Activated T-helper 1 cell treated with anti-CD3 and anti-CD28 coated beads, Interleukin-12 subunit alpha, Interleukin-12 subunit beta, Interleukin-2, Interleukin-4 antibody, amounts not matched to agents 30 ng/mL and 10 ng/mL and 1 ng/mL, durations not matched to agents 14 hours and 24 hours and 36 hours (primary cell): ENCODE results near the gene ENOSF1. TPM values are rescaled to one million over a fixed set of nuclear protein-coding genes. Genes with fewer than 3 reads are reported as not detected.

Experiments used
- DNase-seq: peaks from one replicate; pipeline ENCODE4 v3.0.0; 2021; ENCODE audit warnings: low spot score
- H3K27ac Mint-ChIP-seq: one replicate; pipeline ENCODE4 v1.8.0; 2021; ENCODE audit warnings: mild to moderate bottlenecking, mixed read lengths
- H3K27me3 Mint-ChIP-seq: one replicate; pipeline ENCODE4 v1.8.0; 2022; ENCODE audit warnings: mild to moderate bottlenecking, moderate library complexity, mixed read lengths; ENCODE audit not compliant: insufficient read depth
- H3K36me3 Mint-ChIP-seq: one replicate; pipeline ENCODE4 v1.8.0; 2021; ENCODE audit warnings: low read depth, mixed read lengths
- H3K4me1 Mint-ChIP-seq: one replicate; pipeline ENCODE4 v1.8.0; 2021; ENCODE audit warnings: low read depth, mixed read lengths
- H3K4me3 Mint-ChIP-seq: one replicate; pipeline ENCODE4 v1.8.0; 2021; ENCODE audit warnings: mild to moderate bottlenecking, moderate library complexity, mixed read lengths
- H3K9me3 Mint-ChIP-seq: one replicate; pipeline ENCODE4 v1.8.0; 2021; ENCODE audit warnings: mixed read lengths
- intact Hi-C: fragments of 100-400 bp; cut with micrococcal nuclease; formaldehyde crosslinking; loops from one replicate; pipeline ENCODE4 v1.15.1; 2024
- total RNA-seq: library from RNA; stranded (reverse); gene quantifications from 2 replicates; pipeline ENCODE4 v1.2.3, GENCODE V29; 2022

The ENOSF1 gene
- total RNA-seq, 1 donor from 2014 or later: 96.1 TPM

DNA sequence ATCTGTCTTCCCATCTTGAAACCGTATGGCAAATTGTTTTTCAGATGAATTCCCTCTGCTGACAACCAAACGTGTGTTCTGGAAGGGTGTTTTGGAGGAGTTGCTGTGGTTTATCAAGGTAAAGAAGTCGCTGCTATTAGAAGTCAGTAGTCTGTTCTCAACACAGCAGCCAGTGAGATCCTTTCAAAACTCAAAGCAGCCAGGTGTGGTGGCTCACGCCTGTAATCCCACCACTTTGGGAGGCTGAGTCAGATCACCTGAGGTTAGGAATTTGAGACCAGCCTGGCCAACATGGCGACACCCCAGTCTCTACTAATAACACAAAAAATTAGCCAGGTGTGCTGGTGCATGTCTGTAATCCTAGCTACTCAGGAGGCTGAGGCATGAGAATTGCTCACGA is 52.8 kb downstream of the ENOSF1 start:
- peaks cover 4% of the 10 kb centered on the region for H3K9me3 Mint-ChIP-seq
- peak overlapping the region; percentile 93 for H3K27ac Mint-ChIP-seq
- H3K4me3 Mint-ChIP-seq: peak overlapping the region; percentile 96
- H3K4me1 Mint-ChIP-seq: peaks cover 39% of the 10 kb centered on the region
- DNase-seq: no peak
- intact Hi-C loops: loop anchor here (2.0 kb wide), 1 partner anchor 35 kb away; no protein-coding TSS in a partner anchor
- peaks cover 42% of the 10 kb centered on the region for H3K36me3 Mint-ChIP-seq
- no peaks in the 10 kb centered on the region for H3K27me3 Mint-ChIP-seq

DNA sequence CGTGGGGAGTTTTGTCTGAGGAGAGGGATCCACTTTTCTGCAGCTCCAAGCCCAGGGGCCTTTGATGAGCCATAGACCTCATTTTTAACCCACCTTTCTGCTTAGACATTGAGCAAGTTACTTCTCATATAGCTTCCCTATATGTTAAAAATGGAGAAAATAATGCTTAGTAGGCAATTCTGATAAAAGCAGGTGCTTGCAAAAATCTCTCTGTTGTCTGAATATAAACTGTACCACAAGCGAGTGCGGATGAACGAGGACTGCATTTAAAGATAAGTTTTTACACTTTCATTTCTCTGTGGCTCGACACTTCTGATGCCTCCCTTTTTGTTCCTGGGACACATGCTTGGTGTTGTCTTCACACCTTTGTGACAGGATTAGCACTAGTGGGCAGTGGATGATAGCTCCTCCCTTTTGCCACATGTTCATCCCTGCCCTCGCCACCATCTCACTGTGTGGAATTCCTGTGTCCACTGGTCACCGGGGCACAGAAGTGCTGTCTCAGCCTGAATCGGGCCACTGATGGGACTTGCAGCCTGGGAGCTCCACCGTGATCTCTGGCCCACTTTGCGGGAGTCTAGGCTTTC is 53.4 kb downstream of the ENOSF1 start:
- H3K27me3 Mint-ChIP-seq: no peaks in the 10 kb centered on the region
- peak overlapping the region; percentile 96 for H3K4me3 Mint-ChIP-seq
- H3K27ac Mint-ChIP-seq: peak overlapping the region; percentile 93
- no peak for DNase-seq
- peaks cover 39% of the 10 kb centered on the region for H3K4me1 Mint-ChIP-seq
- peaks cover 42% of the 10 kb centered on the region for H3K36me3 Mint-ChIP-seq
- intact Hi-C loops: loop anchor here (1.0 to 2.0 kb wide), 5 partner anchors 23 to 391 kb away; partner anchors contain the start of gene THOC1
- peaks cover 4% of the 10 kb centered on the region for H3K9me3 Mint-ChIP-seq

DNA sequence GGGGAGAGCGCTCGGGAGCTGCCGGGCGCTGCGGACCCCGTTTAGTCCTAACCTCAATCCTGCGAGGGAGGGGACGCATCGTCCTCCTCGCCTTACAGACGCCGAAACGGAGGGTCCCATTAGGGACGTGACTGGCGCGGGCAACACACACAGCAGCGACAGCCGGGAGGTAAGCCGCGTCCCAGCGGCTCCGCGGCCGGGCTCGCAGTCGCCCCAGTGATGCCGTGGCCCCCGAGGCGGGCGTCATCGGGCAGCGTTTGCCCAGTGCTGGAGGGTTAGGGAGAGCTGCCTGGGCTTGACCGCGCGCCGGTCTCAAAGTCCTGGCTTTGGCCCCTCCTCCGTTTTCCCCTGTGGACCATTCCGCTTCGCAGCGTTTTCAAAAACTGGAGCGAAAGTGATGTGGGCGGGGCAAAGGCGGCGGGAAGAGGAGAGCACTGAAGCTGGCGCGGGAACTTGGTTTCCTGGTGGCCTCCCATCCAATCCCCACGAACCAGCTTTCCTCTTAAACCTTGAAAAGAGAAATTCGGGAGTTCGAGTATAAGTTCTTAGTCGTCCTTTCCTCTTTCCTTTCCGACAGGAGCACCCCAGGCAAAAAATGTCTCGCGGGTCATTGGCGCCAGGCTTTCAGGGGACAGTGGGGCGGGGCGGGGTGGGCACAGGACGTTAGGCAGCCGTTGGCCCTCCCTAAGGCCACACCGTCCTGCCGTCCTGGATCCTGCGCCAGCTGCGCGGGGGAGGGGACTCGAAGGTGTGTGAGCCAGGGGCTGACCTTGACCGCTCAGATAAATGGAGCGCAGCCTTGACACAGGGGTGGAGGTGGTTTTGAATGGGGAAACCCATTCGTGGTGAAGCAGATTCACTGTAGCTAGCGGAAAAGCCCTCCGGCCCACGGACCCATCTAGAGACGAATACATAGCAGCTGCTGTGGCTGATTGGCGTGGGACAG is 54.2 kb downstream of the ENOSF1 start:
- Mint-ChIP-seq H3K36me3 (peaks cover 41% of the 10 kb centered on the region), H3K27ac (peak overlapping the region; percentile 93), H3K4me1 (peaks cover 39% of the 10 kb centered on the region), H3K9me3 (peaks cover 4% of the 10 kb centered on the region), H3K4me3 (peak overlapping the region; percentile 96), H3K27me3 (no peaks in the 10 kb centered on the region)
- DNase-seq: peak; percentile 74
- intact Hi-C loops: loop anchor here (1.0 to 2.0 kb wide), 5 partner anchors 24 to 390 kb away; partner anchors contain the start of gene THOC1

DNA sequence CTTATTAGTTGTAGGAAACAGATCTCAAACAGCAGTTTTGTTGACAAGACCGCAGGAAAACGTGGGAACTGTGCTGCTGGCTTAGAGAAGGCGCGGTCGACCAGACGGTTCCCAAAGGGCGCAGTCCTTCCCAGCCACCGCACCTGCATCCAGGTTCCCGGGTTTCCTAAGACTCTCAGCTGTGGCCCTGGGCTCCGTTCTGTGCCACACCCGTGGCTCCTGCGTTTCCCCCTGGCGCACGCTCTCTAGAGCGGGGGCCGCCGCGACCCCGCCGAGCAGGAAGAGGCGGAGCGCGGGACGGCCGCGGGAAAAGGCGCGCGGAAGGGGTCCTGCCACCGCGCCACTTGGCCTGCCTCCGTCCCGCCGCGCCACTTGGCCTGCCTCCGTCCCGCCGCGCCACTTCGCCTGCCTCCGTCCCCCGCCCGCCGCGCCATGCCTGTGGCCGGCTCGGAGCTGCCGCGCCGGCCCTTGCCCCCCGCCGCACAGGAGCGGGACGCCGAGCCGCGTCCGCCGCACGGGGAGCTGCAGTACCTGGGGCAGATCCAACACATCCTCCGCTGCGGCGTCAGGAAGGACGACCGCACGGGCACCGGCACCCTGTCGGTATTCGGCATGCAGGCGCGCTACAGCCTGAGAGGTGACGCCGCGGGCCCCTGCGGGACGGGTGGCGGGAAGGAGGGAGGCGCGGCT is 55.0 kb downstream of the ENOSF1 start, which contains the start of gene TYMS:
Gene TYMS, plus strand, starts transcription at position 343 of the 690 bp plus-strand sequence. Its CDS starts 90 bp downstream, at position 433.
- intact Hi-C loops: loop anchor here (1.0 to 2.0 kb wide), 2 partner anchors 61 to 499 kb away; partner anchors contain the start of genes CLUL1 and USP14
- peak within 1 kb of the TSS; percentile 93 for H3K27ac Mint-ChIP-seq
- H3K4me3 Mint-ChIP-seq: peak within 1 kb of the TSS; percentile 96
- H3K27me3 Mint-ChIP-seq: no peaks in the 10 kb centered on the region
- H3K9me3 Mint-ChIP-seq: peaks cover 4% of the 10 kb centered on the region
- peak; percentile 51 for DNase-seq
- peaks cover 39% of the 10 kb centered on the region for H3K36me3 Mint-ChIP-seq
- peaks cover 39% of the 10 kb centered on the region for H3K4me1 Mint-ChIP-seq

DNA sequence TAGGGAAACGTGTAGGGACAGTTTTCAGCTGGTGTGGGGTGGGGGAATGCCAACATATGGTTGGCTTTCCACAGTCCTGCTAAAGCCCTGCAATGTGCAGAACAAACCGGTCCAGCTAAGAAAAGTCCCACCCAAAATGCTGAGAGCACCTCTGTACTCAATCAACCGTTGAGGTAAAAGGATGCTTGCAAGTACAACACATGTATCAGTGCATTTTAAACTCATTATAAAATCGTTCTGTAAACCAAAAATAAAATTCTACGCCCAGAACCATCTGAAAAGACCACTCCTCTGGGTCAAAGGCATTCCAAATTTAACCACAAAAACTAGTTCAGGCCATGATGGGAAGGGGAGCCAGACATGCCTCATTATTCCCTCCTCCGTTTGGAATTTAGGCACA is 57.0 kb downstream of the ENOSF1 start:
- Mint-ChIP-seq H3K27me3 (no peaks in the 10 kb centered on the region), H3K36me3 (peaks cover 21% of the 10 kb centered on the region), H3K4me1 (peaks cover 33% of the 10 kb centered on the region), H3K4me3 (peak overlapping the region; percentile 49), H3K9me3 (no peaks in the 10 kb centered on the region), H3K27ac (no peak overlapping the region)
- no peak for DNase-seq
- intact Hi-C loops: no loop called here

DNA sequence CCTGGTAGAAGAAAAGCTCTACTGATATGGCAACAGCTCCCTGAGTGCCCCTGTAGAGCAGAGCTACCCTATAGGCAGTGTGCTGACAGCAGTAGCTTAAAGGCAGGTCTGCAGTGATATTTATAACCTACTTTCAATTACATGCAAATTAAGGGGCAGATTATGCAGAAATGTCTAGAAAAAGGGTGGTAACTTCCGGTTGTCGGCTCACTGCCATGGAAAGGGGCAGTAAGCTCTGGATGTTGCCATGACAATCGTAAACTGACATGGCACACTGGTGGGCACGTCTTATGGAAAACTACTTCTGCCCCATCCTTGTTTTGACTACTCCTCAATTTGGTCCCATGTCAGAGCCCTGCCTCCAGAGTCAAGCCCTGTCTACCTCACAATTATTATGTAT is 57.8 kb downstream of the ENOSF1 start:
- H3K36me3 Mint-ChIP-seq: peaks cover 13% of the 10 kb centered on the region
- intact Hi-C loops: no loop called here
- H3K27ac Mint-ChIP-seq: no peak overlapping the region
- H3K4me3 Mint-ChIP-seq: no peak overlapping the region
- peaks cover 29% of the 10 kb centered on the region for H3K4me1 Mint-ChIP-seq
- H3K9me3 Mint-ChIP-seq: no peaks in the 10 kb centered on the region
- no peaks in the 10 kb centered on the region for H3K27me3 Mint-ChIP-seq
- no peak for DNase-seq

DNA sequence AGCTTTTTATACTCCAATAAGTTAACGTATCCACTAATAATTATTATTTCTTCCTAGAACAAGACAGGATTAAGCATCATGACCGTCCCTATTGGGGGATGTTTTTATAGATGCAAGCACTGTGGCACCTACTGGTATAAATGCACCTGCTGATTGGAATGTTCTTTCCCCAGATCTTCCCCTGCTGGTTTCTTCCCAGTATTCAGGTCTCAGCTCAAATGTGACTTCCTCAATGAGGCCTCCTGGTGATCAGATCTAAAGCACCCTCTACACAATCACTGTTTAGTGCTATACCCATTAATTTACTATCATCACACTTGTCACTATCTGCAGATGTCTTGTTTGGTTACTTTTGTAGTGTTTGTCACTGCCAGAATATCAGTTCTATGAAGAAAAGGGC is 58.9 kb downstream of the ENOSF1 start:
- Mint-ChIP-seq H3K4me3 (no peak overlapping the region), H3K27ac (no peak overlapping the region), H3K9me3 (no peaks in the 10 kb centered on the region), H3K4me1 (peaks cover 19% of the 10 kb centered on the region), H3K36me3 (peaks cover 5% of the 10 kb centered on the region), H3K27me3 (no peaks in the 10 kb centered on the region)
- intact Hi-C loops: no loop called here
- no peak for DNase-seq

DNA sequence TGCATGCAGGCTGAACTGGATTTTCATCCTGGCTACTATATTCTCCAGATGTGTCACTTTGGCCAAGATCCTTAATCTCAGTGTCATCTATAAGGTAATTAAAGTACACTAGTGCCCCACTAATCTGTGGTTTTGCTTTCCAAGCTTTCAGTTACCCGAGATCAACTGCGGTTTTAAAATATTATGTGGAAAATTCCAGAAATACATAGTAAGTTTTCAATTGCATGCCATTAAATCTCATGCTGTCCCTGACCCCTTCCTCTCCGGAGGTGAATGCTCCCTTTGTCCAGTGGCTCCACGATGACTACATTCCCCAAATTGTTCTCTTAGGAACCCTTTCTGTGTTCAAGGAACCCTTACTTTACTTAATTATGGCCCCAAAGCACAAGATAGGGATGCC is 60.3 kb downstream of the ENOSF1 start:
- H3K27me3 Mint-ChIP-seq: peaks cover 4% of the 10 kb centered on the region
- H3K27ac Mint-ChIP-seq: no peak overlapping the region
- H3K4me3 Mint-ChIP-seq: no peak overlapping the region
- H3K36me3 Mint-ChIP-seq: peaks cover 5% of the 10 kb centered on the region
- DNase-seq: no peak
- no peaks in the 10 kb centered on the region for H3K9me3 Mint-ChIP-seq
- H3K4me1 Mint-ChIP-seq: peaks cover 19% of the 10 kb centered on the region
- intact Hi-C loops: no loop called here

DNA sequence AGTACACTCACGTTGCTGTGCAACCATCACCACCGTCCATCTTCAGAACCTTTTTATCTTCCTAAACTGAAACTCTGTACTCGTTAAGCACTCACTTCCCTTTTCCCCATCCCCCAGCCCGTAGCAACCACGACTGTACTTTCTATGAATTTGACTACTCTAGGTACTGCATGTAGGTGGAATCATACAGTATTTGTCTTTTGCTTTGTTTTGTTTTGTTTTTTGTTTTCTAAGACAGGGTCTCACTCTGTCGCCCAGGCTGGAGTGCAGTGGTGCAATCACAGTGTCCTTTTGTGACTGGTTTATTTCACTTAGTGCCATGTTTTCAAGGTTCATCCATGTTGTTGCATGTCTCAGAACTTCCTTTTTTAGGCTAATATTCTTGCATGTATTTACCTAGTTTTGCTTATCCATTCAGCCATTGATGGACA is 62.0 kb downstream of the ENOSF1 start:
- Mint-ChIP-seq H3K4me3 (peak overlapping the region; percentile 43), H3K4me1 (peaks cover 12% of the 10 kb centered on the region), H3K36me3 (peaks cover 2% of the 10 kb centered on the region), H3K27ac (peak overlapping the region; percentile 36), H3K27me3 (peaks cover 4% of the 10 kb centered on the region), H3K9me3 (no peaks in the 10 kb centered on the region)
- intact Hi-C loops: no loop called here
- DNase-seq: peak; percentile 30

DNA sequence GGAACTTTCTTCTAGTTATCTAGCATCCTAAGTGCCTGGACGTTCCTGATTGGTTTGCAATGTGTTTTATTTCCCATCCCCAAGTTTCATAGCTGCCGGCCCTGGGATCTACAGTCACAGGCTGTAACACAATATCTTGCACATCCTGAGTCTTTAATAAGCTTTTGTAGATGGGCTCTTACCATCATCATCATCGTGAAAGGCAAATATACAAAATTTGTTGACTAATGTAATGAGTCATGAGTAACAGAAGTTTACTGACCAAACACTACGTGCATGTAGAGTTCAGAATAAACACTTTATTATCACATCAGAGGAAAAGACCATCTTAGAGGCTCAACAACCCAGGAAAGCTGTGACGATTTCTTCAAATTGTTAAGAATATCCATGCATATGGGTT is 63.1 kb downstream of the ENOSF1 start:
- Mint-ChIP-seq H3K36me3 (no peaks in the 10 kb centered on the region), H3K27me3 (peaks cover 5% of the 10 kb centered on the region), H3K27ac (no peak overlapping the region), H3K4me1 (peaks cover 16% of the 10 kb centered on the region), H3K4me3 (no peak overlapping the region), H3K9me3 (no peaks in the 10 kb centered on the region)
- intact Hi-C loops: no loop called here
- DNase-seq: no peak

DNA sequence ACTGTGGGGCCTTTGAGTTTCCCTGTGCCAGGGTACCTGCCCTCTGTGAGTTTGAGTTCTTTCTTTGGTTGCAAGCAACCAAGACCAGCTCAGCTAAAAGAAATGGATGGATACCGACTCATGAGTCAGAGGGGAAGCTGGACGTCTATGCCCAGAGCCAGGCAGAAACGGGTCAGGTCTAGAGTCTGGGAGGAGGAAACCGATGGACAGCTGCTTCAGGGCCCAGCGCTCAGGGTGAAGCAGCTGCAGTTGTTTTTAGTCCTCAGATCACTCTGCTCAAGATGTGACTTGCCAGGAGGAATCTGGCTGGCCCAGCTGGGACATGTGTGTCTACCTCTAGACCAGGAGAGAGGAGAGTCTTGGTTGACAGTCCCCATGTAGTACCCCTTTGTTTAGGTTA is 65.1 kb downstream of the ENOSF1 start:
- H3K36me3 Mint-ChIP-seq: no peaks in the 10 kb centered on the region
- no peak overlapping the region for H3K4me3 Mint-ChIP-seq
- peaks cover 6% of the 10 kb centered on the region for H3K27me3 Mint-ChIP-seq
- H3K4me1 Mint-ChIP-seq: peaks cover 21% of the 10 kb centered on the region
- DNase-seq: no peak
- intact Hi-C loops: no loop called here
- H3K27ac Mint-ChIP-seq: no peak overlapping the region
- H3K9me3 Mint-ChIP-seq: no peaks in the 10 kb centered on the region

DNA sequence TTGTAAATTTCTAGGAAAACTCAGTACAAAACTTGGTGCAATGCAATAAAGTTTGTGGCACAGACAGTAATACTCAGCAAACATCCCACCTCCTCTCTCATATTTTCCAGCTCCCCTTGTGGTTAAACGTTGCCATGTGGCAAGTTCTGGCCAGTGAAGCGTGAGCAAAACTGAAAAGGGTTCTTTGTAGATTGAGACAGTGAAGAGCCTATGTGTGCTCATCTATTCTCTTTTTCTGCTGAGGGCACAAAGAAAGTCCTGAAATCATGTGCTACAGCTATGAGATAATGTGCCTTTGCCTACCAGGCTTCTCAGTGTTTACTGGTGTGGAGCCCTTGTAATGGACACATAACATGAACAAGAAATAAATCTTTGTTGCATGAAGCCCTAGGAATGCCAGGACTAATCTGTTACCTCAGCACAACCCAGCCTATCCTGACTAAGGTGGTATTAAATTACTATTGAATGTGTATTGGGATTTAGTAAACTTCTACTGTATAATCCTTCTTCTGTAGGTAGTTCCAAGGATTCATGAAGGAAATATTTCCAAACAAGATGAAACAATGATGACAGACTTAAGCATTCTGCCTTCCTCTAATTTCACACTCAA is 67.9 kb downstream of the ENOSF1 start:
- Mint-ChIP-seq H3K27me3 (peaks cover 10% of the 10 kb centered on the region), H3K27ac (no peak overlapping the region), H3K9me3 (no peaks in the 10 kb centered on the region), H3K4me1 (peaks cover 10% of the 10 kb centered on the region), H3K4me3 (no peak overlapping the region), H3K36me3 (no peaks in the 10 kb centered on the region)
- intact Hi-C loops: loop anchor here (1.0 kb wide), 1 partner anchor 67 kb away; no protein-coding TSS in a partner anchor
- no peak for DNase-seq
